Lower lobe of right lung (tissue), 2 donors: ENCODE measurements around the gene PCDHGB5. TPM values are rescaled to one million over a fixed set of nuclear protein-coding genes. Genes with fewer than 3 reads are reported as not detected.
"Not testable (repeated sequence)": the region's sequence is repeated elsewhere in the genome, so short reads cannot be mapped to it uniquely, and the experiment has no call there.

Experiments used
- ATAC-seq, 2 donors: fragments of 200-7000 bp; cut with Tn5 transposase; one replicate each; pipeline ENCODE4 v1.9.1; 2020 to 2022; ENCODE audit warnings: mild to moderate bottlenecking in 2 of 2, moderate library complexity in 2 of 2
- DNase-seq: peaks from one replicate; pipeline ENCODE4 v3.0.0-alpha.2; 2020
- H3K27ac ChIP-seq: fragments of 200-600 bp; one replicate; pipeline ENCODE4 v1.8.0; 2022
- H3K27me3 ChIP-seq: fragments of 200-600 bp; one replicate; pipeline ENCODE4 v1.8.0; 2022; ENCODE audit warnings: low read depth
- H3K36me3 ChIP-seq: fragments of 200-600 bp; one replicate; pipeline ENCODE4 v1.8.0; 2022; ENCODE audit warnings: mild to moderate bottlenecking
- H3K4me1 ChIP-seq: fragments of 200-600 bp; one replicate; pipeline ENCODE4 v1.8.0; 2022
- H3K4me3 ChIP-seq: fragments of 200-600 bp; one replicate; pipeline ENCODE4 v1.8.0; 2022; ENCODE audit warnings: mild to moderate bottlenecking
- H3K9me3 ChIP-seq: fragments of 200-600 bp; one replicate; pipeline ENCODE4 v1.8.0; 2022
- intact Hi-C: fragments of 100-400 bp; cut with DNase I; formaldehyde crosslinking; loops from one replicate; pipeline ENCODE4 v1.11.0; 2022
- total RNA-seq: library from RNA; stranded (reverse); fragmentation: NEBNext Ultra II Directional; extraction: Animal tissue kit (Norgen Biotek cat#: 25700); gene quantifications from one replicate; pipeline ENCODE4 v1.2.1, GENCODE V29; 2021
- TF ChIP-seq, protein P1 (sequence below): fragments of 200-600 bp; IDR thresholded peaks from one replicate; pipeline ENCODE4 v1.8.0; 2022; ENCODE audit warnings: antibody characterized with exemption, mild to moderate bottlenecking
- donor health status: DM: no; HTN: yes; CAD: no; lungs with severe emphysema.

PCDHGB5 gene
- total RNA-seq, 1 donor from 2014 or later: 9.1 TPM

DNA sequence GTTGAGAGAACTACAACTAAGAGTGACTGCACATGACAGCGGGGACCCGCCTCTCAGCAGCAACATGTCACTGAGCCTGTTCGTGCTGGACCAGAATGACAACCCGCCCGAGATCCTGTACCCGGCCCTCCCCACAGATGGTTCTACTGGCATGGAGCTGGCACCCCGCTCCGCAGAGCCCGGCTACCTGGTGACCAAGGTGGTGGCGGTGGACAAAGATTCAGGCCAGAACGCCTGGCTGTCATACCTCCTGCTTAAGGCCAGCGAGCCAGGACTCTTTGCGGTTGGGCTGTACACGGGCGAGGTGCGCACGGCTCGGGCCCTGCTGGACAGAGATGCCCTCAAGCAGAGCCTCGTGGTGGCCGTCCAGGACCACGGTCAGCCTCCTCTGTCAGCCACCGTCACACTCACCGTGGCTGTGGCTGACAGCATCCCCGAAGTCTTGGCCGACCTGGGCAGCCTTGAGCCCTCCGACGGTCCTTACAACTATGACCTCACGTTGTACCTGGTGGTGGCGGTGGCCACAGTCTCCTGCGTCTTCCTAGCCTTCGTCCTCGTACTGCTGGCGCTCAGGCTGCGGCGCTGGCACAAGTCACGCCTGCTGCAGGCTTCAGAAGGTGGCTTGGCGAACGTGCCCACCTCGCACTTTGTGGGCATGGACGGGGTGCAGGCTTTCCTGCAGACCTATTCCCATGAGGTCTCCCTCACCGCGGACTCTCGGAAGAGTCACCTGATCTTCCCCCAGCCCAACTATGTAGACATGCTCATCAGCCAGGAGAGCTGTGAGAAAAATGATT lies 13.1 kb upstream of the PCDHGB5 start:
- Histone ChIP-seq H3K9me3 (peaks cover 86% of the 10 kb centered on the region), H3K36me3 (no peaks in the 10 kb centered on the region), H3K4me3 (no peak overlapping the region), H3K27me3 (peaks cover 10% of the 10 kb centered on the region), H3K4me1 (no peaks in the 10 kb centered on the region), H3K27ac (no peak overlapping the region)
- ATAC-seq (no peak), DNase-seq (no peak)
- intact Hi-C loops: no loop called here
- TF ChIP-seq, protein P1, sequence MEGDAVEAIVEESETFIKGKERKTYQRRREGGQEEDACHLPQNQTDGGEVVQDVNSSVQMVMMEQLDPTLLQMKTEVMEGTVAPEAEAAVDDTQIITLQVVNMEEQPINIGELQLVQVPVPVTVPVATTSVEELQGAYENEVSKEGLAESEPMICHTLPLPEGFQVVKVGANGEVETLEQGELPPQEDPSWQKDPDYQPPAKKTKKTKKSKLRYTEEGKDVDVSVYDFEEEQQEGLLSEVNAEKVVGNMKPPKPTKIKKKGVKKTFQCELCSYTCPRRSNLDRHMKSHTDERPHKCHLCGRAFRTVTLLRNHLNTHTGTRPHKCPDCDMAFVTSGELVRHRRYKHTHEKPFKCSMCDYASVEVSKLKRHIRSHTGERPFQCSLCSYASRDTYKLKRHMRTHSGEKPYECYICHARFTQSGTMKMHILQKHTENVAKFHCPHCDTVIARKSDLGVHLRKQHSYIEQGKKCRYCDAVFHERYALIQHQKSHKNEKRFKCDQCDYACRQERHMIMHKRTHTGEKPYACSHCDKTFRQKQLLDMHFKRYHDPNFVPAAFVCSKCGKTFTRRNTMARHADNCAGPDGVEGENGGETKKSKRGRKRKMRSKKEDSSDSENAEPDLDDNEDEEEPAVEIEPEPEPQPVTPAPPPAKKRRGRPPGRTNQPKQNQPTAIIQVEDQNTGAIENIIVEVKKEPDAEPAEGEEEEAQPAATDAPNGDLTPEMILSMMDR: no peak

DNA sequence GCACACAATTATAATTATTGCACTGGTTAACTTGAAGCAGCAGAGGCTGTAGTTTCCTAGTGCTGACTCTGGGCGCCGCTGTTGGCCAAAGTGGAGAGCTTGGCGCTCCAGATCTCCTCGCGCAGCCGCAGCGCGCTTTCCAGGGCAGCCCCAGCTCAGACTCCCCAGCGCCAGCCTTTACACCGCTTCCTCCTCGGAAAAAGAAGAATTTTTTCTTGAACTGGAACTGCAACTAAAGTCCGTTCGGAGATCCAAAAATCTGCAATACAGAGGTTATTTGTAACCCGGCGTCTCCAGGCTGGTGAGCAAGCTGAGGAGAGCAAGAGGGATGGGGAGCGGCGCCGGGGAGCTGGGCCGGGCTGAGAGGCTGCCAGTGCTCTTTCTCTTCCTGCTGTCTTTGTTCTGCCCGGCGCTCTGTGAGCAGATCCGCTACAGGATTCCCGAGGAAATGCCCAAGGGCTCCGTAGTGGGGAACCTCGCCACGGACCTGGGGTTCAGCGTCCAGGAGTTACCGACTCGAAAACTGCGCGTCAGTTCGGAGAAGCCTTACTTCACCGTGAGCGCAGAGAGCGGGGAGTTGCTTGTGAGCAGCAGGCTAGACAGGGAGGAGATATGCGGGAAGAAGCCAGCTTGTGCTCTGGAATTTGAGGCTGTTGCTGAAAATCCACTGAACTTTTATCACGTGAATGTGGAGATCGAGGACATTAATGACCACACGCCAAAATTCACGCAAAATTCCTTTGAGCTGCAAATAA lies 10.0 kb upstream of the PCDHGB5 start, which contains the start of gene PCDHGB4:
Gene PCDHGB4, plus strand, starts transcription at position 142 of the 755 bp plus-strand sequence. Its CDS starts 187 bp downstream, at position 329.
- H3K36me3 ChIP-seq, H3K27ac ChIP-seq, DNase-seq, H3K4me1 ChIP-seq, intact Hi-C loops: not testable (repeated sequence)
- H3K9me3 ChIP-seq: peaks cover 84% of the 10 kb centered on the region
- H3K4me3 ChIP-seq: peak within 1 kb of the TSS; percentile 26
- peaks cover 21% of the 10 kb centered on the region for H3K27me3 ChIP-seq
- peak; percentile 78 to 93 for ATAC-seq
- TF ChIP-seq, protein P1: peak; percentile 37

DNA sequence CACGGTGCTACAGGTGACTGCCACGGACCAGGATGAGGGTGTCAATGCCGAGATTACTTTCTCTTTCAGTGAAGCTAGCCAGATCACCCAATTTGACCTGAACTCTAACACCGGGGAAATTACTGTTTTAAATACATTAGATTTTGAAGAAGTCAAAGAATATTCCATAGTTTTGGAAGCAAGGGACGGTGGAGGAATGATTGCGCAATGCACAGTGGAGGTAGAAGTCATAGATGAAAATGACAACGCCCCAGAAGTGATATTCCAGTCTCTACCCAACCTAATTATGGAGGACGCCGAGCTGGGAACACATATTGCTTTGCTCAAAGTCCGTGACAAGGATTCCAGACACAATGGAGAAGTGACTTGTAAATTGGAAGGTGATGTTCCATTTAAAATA lies 9.1 kb upstream of the PCDHGB5 start:
- Histone ChIP-seq H3K4me3 (no peak overlapping the region), H3K4me1 (no peaks in the 10 kb centered on the region), H3K27me3 (peaks cover 23% of the 10 kb centered on the region), H3K36me3 (no peaks in the 10 kb centered on the region), H3K27ac (no peak overlapping the region), H3K9me3 (peaks cover 84% of the 10 kb centered on the region)
- TF ChIP-seq, protein P1: no peak
- ATAC-seq (no peak), DNase-seq (no peak)
- intact Hi-C loops: no loop called here

DNA sequence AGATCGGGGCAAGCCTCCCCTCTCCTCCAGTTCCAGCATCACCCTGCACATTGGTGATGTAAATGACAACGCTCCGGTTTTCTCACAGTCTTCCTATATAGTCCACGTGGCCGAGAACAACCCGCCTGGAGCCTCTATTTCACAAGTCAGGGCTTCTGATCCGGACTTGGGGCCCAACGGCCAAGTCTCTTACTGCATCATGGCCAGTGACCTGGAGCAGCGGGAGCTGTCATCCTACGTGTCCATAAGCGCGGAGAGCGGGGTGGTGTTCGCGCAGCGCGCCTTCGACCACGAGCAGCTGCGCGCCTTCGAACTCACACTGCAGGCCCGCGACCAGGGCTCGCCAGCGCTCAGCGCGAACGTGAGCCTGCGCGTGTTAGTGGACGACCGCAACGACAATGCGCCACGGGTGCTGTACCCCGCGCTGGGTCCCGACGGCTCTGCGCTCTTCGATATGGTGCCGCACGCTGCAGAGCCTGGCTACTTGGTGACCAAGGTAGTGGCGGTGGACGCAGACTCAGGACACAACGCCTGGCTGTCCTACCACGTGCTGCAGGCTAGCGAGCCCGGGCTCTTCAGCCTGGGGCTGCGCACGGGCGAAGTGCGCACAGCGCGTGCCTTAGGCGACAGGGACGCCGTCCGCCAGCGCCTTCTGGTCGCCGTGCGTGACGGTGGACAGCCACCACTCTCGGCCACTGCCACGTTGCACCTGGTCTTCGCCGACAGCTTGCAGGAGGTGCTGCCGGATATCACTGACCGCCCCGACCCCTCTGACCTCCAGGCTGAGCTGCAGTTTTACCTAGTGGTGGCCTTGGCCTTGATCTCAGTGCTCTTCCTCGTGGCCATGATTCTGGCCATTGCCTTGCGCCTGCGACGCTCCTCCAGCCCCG lies 8.3 kb upstream of the PCDHGB5 start:
- intact Hi-C loops: no loop called here
- no peak overlapping the region for H3K27ac ChIP-seq
- H3K27me3 ChIP-seq: peaks cover 27% of the 10 kb centered on the region
- no peak overlapping the region for H3K4me3 ChIP-seq
- no peaks in the 10 kb centered on the region for H3K4me1 ChIP-seq
- peaks cover 83% of the 10 kb centered on the region for H3K9me3 ChIP-seq
- TF ChIP-seq, protein P1: no peak
- no peak for ATAC-seq
- no peak for DNase-seq
- H3K36me3 ChIP-seq: no peaks in the 10 kb centered on the region
